NT2/D1 (cell line): ENCODE measurements around the gene FXYD3.

Source experiments
- SUZ12 ChIP-seq: IDR thresholded peaks from 2 replicates; pipeline ENCODE4 v1.6.1; 2011; ENCODE audit not compliant: insufficient read length, insufficient read depth; ENCODE audit errors: extremely low read depth
- YY1 ChIP-seq: IDR thresholded peaks from 2 replicates; pipeline ENCODE4 v1.6.1; 2011; ENCODE audit not compliant: insufficient read length, insufficient read depth

DNA sequence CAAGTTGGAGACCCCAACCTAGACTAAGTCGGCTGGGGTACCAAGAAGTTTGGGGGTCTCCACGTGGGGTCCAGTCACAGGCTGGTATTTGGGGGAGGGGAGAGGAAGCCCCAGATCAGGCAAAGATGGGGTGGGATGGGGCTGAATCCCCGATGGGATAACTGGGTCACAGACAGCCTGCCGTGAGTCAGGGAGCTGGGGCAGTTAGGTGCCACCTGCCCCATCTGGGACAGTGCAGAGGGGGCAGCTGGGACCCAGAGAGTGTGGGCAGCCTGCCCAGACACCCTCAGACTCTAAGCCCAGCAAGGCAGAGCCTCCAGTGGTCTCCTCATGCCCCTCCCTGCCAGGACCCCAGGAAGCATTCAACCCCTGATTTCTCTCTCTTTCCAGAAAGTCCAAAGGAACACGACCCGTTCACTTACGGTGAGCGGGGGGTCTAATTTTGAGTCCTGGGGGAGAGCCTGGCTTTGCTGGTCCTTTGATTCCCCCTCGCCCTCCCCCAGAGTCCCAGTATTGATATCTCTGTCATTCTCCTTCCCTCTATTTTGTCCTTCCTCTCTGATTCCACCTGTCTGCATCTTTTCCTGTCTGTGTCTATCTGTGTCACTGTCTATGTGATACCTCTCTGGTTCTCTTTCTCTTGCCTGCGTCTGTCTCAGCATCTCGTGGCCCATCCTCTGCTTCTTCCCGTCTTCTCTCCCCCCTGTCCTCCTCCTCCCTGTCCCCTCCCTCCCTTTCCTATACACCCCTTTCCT, 24.8 kb downstream of the FXYD3 start:
- TF ChIP-seq YY1, result no peak
- TF ChIP-seq SUZ12, result no peak
